ENCODE data around the gene CNFN.

CNFN gene

GRCh38 chr19:42394751-42395150 is 4.7 kb upstream of the CNFN start:
- no peak for TF ChIP-seq CTCF (IDR thresholded peaks at IDR 0.05; ENCODE audit: low read depth, low read length)
- no peak for TF ChIP-seq POLR2A (IDR thresholded peaks at IDR 0.05; ENCODE audit: extremely low read depth, insufficient read length)
- TF ChIP-seq MAX (IDR thresholded peaks at IDR 0.05; ENCODE audit: low read depth, low read length) = no peak
- no peak for TF ChIP-seq MYC (IDR thresholded peaks at IDR 0.05; ENCODE audit: low read depth, low read length)
- no peak overlapping the region for H3K4me3 ChIP-seq (ENCODE audit: low read depth, low read length)
- DNase-seq (ENCODE audit: low read depth) = no peak

GRCh38 chr19:42392165-42392564 is 2.1 kb upstream of the CNFN start:
- no peak overlapping the region for H3K4me3 ChIP-seq (ENCODE audit: low read depth, low read length)
- TF ChIP-seq CTCF (IDR thresholded peaks at IDR 0.05; ENCODE audit: low read depth, low read length) (no peak), MAX (IDR thresholded peaks at IDR 0.05; ENCODE audit: low read depth, low read length) (no peak)
- DNase-seq (ENCODE audit: low read depth) = no peak

GRCh38 chr19:42388851-42389489 is 1.1 kb downstream of the CNFN start:
- TF ChIP-seq CTCF (IDR thresholded peaks at IDR 0.05; ENCODE audit: low read depth, low read length) (no peak), MYC (IDR thresholded peaks at IDR 0.05; ENCODE audit: low read depth, low read length) (no peak), POLR2A (IDR thresholded peaks at IDR 0.05; ENCODE audit: extremely low read depth, insufficient read length) (no peak), MAX (IDR thresholded peaks at IDR 0.05; ENCODE audit: low read depth, low read length) (no peak)

GRCh38 chr19:42386974-42387707 is 3.0 kb downstream of the CNFN start:
- no peak overlapping the region for H3K4me3 ChIP-seq (ENCODE audit: low read depth, low read length)
- DNase-seq (ENCODE audit: low read depth) = peak; percentile 58

More at GRCh38 chr19:42388851-42389489, 1.1 kb downstream of the CNFN start:
- no peak for DNase-seq (ENCODE audit: low read depth)
- H3K4me3 ChIP-seq (ENCODE audit: low read depth, low read length) = no peak overlapping the region

GRCh38 chr19:42380155-42380554 is 9.9 kb downstream of the CNFN start:
- H3K4me3 ChIP-seq (ENCODE audit: low read depth, low read length) = no peak overlapping the region
- no peak for DNase-seq (ENCODE audit: low read depth)
- no peak for TF ChIP-seq MAX (IDR thresholded peaks at IDR 0.05; ENCODE audit: low read depth, low read length)
- no peak for TF ChIP-seq POLR2A (IDR thresholded peaks at IDR 0.05; ENCODE audit: extremely low read depth, insufficient read length)
- TF ChIP-seq MYC (IDR thresholded peaks at IDR 0.05; ENCODE audit: low read depth, low read length) = no peak
- no peak for TF ChIP-seq CTCF (IDR thresholded peaks at IDR 0.05; ENCODE audit: low read depth, low read length)

More at GRCh38 chr19:42386974-42387707, 3.0 kb downstream of the CNFN start:
- TF ChIP-seq CTCF (IDR thresholded peaks at IDR 0.05; ENCODE audit: low read depth, low read length) (peak; percentile 33), MYC (IDR thresholded peaks at IDR 0.05; ENCODE audit: low read depth, low read length) (no peak)
